Activated CD8-positive, alpha-beta memory T cell treated with anti-CD3 and anti-CD28 coated beads for 36 hours (primary cell): ENCODE measurements around the gene RAD51B. TPM values are rescaled to one million over a fixed set of nuclear protein-coding genes. Genes with fewer than 3 reads are reported as not detected.
"Not testable (repeated sequence)": the region's sequence is repeated elsewhere in the genome, so short reads cannot be mapped to it uniquely, and the experiment has no call there.

ENCODE experiments used
- CTCF ChIA-PET: fragments of 350-600 bp; sonication (Branson Sonifier 250); formaldehyde crosslinking; loops from one replicate; lab custom pipeline; 2021; ENCODE audit warnings: antibody characterized with exemption; lab: Charles Lee
- POLR2A ChIA-PET: fragments of 350-600 bp; sonication (Branson Sonifier 250); formaldehyde crosslinking; loops from one replicate; lab custom pipeline; 2021; ENCODE audit warnings: antibody characterized with exemption; lab: Charles Lee
- total RNA-seq, 2 experiments: library from RNA; stranded (reverse); gene quantifications; one replicate each; pipeline ENCODE4 v1.2.3, GENCODE V29; 2021

Gene RAD51B
- total RNA-seq, 2 experiments from 2014 or later: 25.0 to 26.0 TPM

DNA sequence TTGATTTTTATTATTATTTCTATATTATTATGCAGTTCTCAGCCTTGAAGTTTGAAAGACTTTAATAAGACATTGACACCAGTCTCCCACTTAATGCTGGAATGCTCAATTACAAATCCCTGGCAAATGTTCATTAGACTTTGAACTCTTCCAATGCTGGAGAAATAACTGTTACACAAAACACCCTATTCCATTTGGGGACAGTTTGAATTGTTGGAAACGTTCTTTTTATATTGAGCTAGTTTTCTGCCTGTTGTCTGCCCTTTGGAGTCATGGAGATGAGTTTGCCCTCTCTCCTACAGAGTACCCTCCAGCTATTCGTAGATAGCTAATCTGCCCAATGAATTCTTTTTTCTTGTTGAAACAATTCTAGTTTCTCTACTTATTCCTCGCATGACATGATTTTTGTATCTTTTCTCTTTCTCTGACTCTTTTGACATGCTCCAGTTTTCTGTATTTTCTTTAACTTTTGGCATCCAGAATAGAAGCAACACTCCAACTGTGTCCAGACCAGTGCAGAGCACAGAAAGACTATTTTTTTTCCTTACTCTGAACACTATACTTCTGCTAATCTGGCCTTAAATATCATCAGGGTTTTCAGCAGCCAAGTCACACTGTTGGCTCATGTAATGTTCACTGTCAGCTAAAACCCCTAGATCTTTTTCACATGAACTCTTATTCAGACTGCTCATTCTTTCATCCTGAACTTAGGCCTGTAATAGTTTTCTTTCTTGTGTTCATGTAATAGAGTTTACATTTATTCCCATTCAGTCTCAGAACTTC is 379.3 kb downstream of the RAD51B start:
- ChIA-PET CTCF (no interaction called here), POLR2A (no interaction called here)

DNA sequence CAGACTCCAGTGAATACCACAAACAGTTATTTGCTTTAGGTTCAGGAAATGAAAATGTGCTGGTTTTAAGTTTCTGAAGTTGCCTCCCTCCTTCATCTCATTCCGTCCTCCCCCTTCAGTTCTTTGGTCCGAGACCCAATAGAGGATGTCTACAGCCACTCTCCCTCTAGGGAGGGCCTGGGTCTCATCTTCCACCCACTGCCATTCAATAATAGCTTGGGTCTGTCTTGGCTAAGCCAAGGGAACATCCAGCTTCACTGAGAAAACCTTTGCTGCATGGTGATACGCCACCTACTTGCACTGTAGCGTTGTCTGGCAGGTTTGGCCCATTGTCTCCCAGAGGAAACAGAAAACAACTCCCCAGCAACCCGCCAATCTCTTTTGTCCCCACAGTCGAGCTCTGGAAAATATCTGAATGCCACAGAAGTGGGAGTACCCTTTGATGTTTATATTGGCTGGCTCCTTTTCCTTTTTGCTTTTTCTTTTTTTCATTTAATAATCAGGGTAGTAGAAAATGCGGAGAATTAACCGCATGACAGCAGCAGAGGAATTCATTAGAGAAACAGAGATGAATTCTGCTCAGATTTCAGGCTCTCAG is 380.1 kb downstream of the RAD51B start:
- CTCF ChIA-PET: interaction anchor here (0.6 kb wide), 1 partner anchor 645 kb away, joined by 3 read pairs; no protein-coding TSS in a partner anchor
- POLR2A ChIA-PET: no interaction called here

DNA sequence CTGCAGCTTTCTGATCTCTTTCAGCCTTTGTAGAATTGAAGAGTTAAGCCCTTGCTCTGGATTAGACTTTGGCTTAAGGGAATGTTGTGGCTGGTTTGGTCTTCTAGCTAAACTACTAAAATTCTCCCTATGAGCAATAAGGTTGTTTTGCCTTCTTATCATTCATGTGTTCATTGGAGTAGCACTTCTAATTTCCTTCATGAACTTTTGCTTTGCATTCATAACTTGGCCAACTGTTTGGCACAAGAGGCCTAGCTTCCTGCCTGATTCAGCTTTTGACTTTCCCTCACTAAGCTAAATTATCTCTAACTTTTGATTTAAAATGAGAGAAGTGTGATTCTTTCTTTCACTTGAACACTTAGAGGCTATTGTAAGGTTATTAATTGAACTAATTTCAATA is 384.3 kb downstream of the RAD51B start:
- ChIA-PET CTCF (no interaction called here), POLR2A (interaction anchor here (0.7 kb wide), 1 partner anchor 21 kb away, joined by 3 read pairs; no protein-coding TSS in a partner anchor)

DNA sequence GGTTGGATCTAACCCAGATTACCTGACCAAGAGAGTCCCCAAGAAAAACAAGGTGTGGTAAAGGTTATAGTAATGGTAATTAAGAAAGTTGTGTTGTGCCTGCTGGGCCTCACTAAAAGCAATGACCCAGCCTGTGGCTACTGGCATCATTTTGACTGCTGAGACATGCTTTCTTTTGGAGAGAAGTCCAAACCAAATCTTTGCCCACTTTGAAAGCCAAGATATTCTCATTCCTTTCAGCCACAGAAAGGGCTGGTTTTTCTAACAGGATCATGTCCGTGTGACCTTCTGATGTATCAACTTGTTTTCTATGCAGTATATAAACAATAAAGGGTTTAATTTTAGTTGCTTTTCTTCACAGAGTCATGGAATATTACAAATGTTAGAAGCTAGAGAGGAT is 388.6 kb downstream of the RAD51B start:
- ChIA-PET POLR2A (interaction anchor here (0.5 kb wide), 1 partner anchor 585 kb away, joined by 4 read pairs; no protein-coding TSS in a partner anchor), CTCF (no interaction called here)

GRCh38 chr14:68208626-68209317 is 389.2 kb downstream of the RAD51B start:
- POLR2A ChIA-PET: interaction anchor here (0.5 kb wide), 1 partner anchor 585 kb away, joined by 4 read pairs; no protein-coding TSS in a partner anchor

DNA sequence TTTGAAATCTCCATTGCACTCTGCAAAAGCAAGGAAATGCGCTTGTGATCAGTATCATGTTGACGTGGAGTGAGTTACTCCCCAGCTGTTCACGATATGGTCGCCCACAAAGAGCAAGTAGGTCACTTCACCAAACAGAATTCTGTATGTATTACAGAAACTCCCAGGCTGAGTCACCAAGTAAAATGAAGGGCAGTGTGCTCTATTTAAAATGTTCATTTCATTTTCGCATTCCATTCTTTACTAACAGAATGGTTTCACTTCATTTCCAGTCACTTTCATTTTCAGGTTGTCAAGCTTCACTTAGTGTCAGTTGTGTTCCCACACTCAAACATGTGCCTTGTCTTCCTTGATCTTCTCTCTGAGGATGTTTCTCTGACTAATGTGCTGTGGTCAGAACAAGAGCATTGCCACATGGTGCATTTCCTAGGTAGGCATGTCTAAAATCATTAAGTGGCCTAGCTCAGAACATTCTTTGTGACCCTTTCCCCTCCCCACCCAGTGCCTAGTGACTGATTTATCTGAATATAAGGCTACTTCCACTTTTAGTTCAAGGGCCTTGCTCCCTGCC is 391.2 kb downstream of the RAD51B start:
- ChIA-PET CTCF (interaction anchor here (1.4 kb wide), 1 partner anchor 605 kb away, joined by 4 read pairs; no protein-coding TSS in a partner anchor), POLR2A (interaction anchor here (0.6 to 0.7 kb wide), 2 partner anchors 245 to 583 kb away, joined by 3 to 9 read pairs; no protein-coding TSS in a partner anchor)

More at GRCh38 chr14:68208626-68209317, 389.2 kb downstream of the RAD51B start:
- CTCF ChIA-PET: no interaction called here

DNA sequence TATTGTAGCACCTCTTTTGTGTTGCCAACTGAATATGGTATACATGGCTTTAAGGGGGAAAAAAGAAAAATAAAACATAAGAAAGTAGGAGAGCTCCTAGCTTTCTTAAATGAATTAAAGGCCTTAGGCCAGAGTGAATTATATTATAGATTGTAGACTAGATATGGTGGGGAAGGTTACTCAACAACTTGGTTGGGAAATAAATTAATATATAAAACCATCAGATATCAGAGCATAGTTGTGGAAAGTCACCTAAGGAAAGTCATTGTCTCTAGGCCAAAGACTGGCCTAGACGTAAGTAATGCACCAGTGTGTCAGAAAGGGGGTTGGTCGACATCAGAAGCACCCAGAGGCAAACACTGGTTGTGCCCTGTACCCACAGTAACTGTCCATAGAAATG is 391.8 kb downstream of the RAD51B start:
- ChIA-PET POLR2A (interaction anchor here (0.6 kb wide), 1 partner anchor 246 kb away, joined by 3 read pairs; no protein-coding TSS in a partner anchor), CTCF (interaction anchor here (1.4 kb wide), 1 partner anchor 605 kb away, joined by 4 read pairs; no protein-coding TSS in a partner anchor)

DNA sequence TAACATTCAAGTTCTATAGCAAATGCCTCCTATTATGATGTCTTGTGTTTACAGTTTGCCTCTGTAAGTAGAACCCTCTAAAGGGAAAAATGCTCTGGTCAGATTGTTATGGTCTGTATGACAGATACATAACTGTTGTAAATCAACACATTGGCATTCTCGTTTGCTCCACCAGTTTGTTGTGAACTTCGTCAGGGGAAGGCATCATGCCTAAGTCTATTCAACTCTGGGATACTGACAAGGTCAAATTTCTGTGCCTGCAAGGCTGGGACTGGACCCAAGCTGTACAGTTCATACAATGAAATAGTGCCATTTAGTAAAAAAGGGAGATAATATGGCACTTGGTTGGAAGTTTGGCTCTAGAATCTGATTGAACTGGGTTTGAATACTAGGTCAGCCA is 392.3 kb downstream of the RAD51B start:
- POLR2A ChIA-PET: no interaction called here
- CTCF ChIA-PET: interaction anchor here (1.4 kb wide), 1 partner anchor 604 kb away, joined by 4 read pairs; no protein-coding TSS in a partner anchor

DNA sequence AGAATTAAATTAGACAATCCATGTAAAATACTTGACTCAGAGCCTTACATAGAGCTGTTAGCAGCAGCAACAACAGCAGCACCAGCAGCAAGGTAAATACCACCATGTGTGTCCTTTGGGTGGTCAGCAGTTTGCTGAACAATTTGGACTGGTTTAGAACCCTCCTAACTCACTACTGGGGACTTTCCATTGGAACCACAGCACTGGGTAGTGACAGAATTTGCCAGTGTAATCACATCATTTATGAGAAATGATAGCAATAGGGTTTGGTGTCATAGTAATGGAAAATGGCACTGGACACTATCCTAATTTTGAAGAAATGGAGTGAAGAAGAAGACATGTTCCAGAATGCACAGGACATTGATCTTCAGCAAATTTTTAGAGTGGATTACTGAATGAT is 392.8 kb downstream of the RAD51B start:
- ChIA-PET POLR2A (no interaction called here), CTCF (no interaction called here)

- POLR2A ChIA-PET: no interaction called here
- CTCF ChIA-PET: no interaction called here
Observed at GRCh38 chr14:68214431-68214830, 394.9 kb downstream of the RAD51B start.

- POLR2A ChIA-PET: no interaction called here
- CTCF ChIA-PET: no interaction called here
Observed at GRCh38 chr14:68215629-68216028, 396.1 kb downstream of the RAD51B start.

- POLR2A ChIA-PET: no interaction called here
- CTCF ChIA-PET: no interaction called here
Observed at GRCh38 chr14:68216079-68216478, 396.5 kb downstream of the RAD51B start.

GRCh38 chr14:68216957-68217356 is 397.4 kb downstream of the RAD51B start:
- ChIA-PET POLR2A (no interaction called here), CTCF (no interaction called here)

DNA sequence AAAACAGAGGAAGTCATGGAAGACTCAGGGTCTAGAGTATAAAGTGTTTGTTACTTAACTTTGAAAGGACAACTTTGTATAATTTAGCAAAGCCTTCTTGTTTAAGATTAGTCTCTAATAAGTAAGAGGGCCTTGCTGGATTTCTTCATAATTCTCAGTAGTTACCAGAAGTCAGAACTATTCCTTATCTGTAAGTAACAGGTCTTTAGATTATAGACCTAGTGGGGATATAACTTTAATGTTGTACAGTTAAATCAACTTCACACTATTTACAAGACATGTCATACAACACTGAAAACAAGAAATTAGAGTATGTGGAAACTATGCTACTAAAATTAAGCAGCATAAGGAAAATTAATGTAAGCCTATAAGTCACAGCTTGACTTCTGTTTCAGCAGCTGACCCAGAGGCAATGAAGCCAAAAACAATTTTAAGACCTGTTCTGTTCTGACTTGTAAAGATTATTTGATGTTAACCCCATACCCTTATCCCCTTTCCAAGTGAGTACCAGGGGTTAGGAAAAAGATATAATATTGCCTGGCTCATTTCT is 398.3 kb downstream of the RAD51B start:
- ChIA-PET CTCF (no interaction called here), POLR2A (no interaction called here)

- ChIA-PET CTCF (no interaction called here), POLR2A (no interaction called here)
Observed at GRCh38 chr14:68219407-68219806, 399.8 kb downstream of the RAD51B start.

GRCh38 chr14:68221046-68221445 is 401.5 kb downstream of the RAD51B start:
- CTCF ChIA-PET, POLR2A ChIA-PET: not testable (repeated sequence)

DNA sequence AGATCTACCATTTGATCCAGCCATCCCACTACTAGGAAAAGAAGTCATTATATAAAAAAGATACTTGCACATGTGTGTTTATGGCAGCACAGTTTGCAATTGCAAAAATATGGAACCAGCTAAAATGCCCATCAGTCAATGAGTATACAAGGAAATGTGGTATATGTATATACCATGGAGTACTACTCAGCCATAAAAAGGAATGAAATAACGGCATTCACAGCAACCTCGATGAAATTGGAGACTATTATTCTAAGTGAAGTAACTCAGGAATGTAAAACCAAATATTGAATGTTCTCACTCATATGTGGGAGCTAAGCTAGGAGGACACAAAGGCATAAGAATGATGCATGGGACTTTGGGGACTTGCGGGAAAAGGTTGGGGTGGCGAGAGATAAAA is 402.6 kb downstream of the RAD51B start:
- ChIA-PET CTCF (interaction anchor here (1.2 kb wide), 1 partner anchor 10 kb away, joined by 3 read pairs; no protein-coding TSS in a partner anchor), POLR2A (no interaction called here)

DNA sequence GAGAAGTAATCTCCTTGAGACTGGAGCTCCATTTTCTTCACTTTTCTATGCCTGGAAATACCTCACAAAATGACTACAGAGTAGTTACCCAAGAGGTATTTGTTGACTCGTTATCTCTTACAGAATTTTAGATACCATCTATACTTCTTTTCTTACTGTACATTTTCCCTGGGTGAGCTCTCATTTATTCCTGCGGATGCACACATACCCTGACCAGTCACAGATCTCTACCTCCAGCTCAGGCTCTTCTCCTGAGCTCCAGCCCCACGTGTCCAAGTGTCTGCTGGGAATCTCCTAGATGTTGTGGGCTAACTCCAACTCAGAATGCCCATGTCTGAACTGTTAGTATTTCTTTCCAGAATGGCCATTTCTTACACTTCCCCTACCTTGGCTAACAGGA is 403.1 kb downstream of the RAD51B start:
- POLR2A ChIA-PET: no interaction called here
- CTCF ChIA-PET: interaction anchor here (1.2 kb wide), 1 partner anchor 10 kb away, joined by 3 read pairs; no protein-coding TSS in a partner anchor

GRCh38 chr14:68223631-68224030 is 404.1 kb downstream of the RAD51B start:
- POLR2A ChIA-PET: no interaction called here
- CTCF ChIA-PET: no interaction called here
